GM21737 (cell line): Measurements from ENCODE around the gene IL13RA1.
"Not testable (repeated sequence)": the region's sequence is repeated elsewhere in the genome, so short reads cannot be mapped to it uniquely, and the experiment has no call there.

ENCODE experiments used
- ATAC-seq: cut with Tn5 transposase; IDR thresholded peaks from one replicate; pipeline ENCODE4 v1.9.1; 2021; ENCODE audit warnings: mild to moderate bottlenecking, moderate library complexity; ENCODE audit not compliant: unreplicated experiment

Gene IL13RA1

GRCh38 chrX:118772051-118772450 lies 44.6 kb downstream of the IL13RA1 start:
- no peak for ATAC-seq

- ATAC-seq = no peak
Observed at GRCh38 chrX:118773782-118774181, 46.4 kb downstream of the IL13RA1 start.

- no peak for ATAC-seq
Observed at GRCh38 chrX:118779581-118779980, 52.2 kb downstream of the IL13RA1 start.

GRCh38 chrX:118780509-118780908 lies 53.1 kb downstream of the IL13RA1 start:
- no peak for ATAC-seq

- ATAC-seq = no peak
Observed at GRCh38 chrX:118780911-118781310, 53.5 kb downstream of the IL13RA1 start.

- no peak for ATAC-seq
Observed at GRCh38 chrX:118795528-118796280, 68.3 kb downstream of the IL13RA1 start.

GRCh38 chrX:118802857-118803256 lies 75.5 kb downstream of the IL13RA1 start:
- ATAC-seq = no peak

- no peak for ATAC-seq
Observed at GRCh38 chrX:118807151-118808017, 80.0 kb downstream of the IL13RA1 start.

GRCh38 chrX:118817257-118817656 lies 89.9 kb downstream of the IL13RA1 start:
- ATAC-seq = not testable (repeated sequence)

- no peak for ATAC-seq
Observed at GRCh38 chrX:118823263-118824172, 96.1 kb downstream of the IL13RA1 start, which contains the start of gene ZCCHC12. TSS of gene ZCCHC12 (plus strand) at chrX:118823824. CDS start at chrX:118825245, 1,421 bp downstream.

- ATAC-seq = no peak
Observed at GRCh38 chrX:118824173-118824730, 96.8 kb downstream of the IL13RA1 start.

GRCh38 chrX:118825227-118825626 lies 97.8 kb downstream of the IL13RA1 start:
- ATAC-seq = no peak

- peak; percentile 82 for ATAC-seq
Observed at GRCh38 chrX:118839334-118839958, 112.0 kb downstream of the IL13RA1 start.
